ENCODE data around the gene MYRIP.

- TF ChIP-seq POLR2AphosphoS5 (IDR thresholded peaks at IDR 0.05) = no peak
- TF ChIP-seq, protein P1, sequence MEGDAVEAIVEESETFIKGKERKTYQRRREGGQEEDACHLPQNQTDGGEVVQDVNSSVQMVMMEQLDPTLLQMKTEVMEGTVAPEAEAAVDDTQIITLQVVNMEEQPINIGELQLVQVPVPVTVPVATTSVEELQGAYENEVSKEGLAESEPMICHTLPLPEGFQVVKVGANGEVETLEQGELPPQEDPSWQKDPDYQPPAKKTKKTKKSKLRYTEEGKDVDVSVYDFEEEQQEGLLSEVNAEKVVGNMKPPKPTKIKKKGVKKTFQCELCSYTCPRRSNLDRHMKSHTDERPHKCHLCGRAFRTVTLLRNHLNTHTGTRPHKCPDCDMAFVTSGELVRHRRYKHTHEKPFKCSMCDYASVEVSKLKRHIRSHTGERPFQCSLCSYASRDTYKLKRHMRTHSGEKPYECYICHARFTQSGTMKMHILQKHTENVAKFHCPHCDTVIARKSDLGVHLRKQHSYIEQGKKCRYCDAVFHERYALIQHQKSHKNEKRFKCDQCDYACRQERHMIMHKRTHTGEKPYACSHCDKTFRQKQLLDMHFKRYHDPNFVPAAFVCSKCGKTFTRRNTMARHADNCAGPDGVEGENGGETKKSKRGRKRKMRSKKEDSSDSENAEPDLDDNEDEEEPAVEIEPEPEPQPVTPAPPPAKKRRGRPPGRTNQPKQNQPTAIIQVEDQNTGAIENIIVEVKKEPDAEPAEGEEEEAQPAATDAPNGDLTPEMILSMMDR (IDR thresholded peaks at IDR 0.05) = no peak
Observed at GRCh38 chr3:40228792-40229350, 419.5 kb downstream of the MYRIP start.
